Dermis microvascular lymphatic vessel endothelial cell (primary cell): ENCODE results near the gene NEUROD2. TPM values are rescaled to one million over a fixed set of nuclear protein-coding genes. Genes with fewer than 3 reads are reported as not detected.

Source experiments
- DNase-seq, 2 donors: peaks; one replicate each; pipeline versions ENCODE4 v3.0.0 to v3.0.0-alpha.2; 2010; ENCODE audit warnings: low read depth in 2 of 2
- total RNA-seq: library from RNA; depleted of rRNA; stranded (reverse); fragments of >200 nt; gene quantifications from 2 replicates; pipeline ENCODE4 v1.2.1, GENCODE V29; 2014

Gene NEUROD2
- total RNA-seq, 1 donor from 2014 or later = not detected

GRCh38 chr17:39618956-39619785 is 11.5 kb upstream of the NEUROD2 start:
- no peak for DNase-seq

GRCh38 chr17:39618246-39618913 is 10.7 kb upstream of the NEUROD2 start:
- peak in 1 of 2 donors; percentile 18 for DNase-seq

DNA sequence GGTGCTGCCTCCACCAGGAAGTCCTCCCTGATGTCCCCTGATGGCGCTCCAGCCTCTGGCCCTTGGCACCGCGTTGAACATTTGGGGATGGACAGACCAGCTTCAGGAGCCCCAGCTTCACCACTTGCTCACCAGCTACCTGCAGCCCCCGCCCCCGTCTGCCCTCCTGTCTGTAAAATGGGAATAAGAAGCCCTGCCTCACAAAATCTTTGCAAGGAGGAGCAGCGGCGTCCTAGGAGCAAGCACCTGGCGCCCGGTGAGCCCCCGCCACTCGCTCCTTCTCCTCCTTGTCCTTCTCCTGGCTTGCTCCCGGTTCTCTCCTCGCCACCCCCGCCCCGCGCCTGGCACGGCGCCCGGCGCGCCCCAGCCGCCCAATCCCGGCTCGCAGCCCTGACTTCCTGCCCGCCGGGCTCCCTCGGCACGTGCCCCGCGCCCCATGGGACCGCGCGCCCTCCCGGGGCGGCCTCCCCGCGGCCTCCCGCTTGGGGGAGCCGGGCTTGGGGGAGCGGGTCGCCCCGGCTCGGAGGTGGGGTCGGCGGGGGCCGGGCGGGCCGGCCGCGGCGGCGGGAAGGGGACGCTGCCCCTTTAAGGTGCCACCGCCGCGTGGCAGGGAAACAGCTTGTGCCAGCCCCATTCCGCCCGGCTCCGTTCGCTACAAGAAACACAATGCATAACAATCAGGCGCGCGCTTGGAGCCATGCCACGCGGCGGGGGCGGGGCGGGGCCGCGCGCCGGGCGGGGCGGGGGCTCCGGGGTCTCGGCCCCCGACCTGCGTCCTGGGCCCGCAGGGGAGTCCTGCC is 9.9 kb upstream of the NEUROD2 start:
- peak; percentile 15 to 75 for DNase-seq

DNA sequence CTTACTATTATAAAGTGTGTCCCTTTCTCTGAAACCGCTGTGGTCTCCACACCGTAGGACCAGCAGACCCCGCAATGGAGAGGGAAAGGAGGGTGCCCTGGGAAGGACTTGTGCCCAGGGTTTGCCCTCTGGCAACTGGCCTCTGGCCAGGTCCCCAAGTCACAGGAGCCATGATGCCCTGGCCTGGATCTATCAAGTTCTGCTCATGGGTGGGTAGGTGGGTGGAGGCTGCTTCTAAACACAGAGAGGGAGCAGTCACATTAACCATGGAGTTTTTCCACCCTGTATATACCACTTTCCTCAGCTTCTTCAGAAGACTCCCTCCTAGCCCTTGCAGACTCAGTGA is 9.4 kb upstream of the NEUROD2 start:
- DNase-seq = no peak

- no peak for DNase-seq
These were observed 7.7 kb upstream of the NEUROD2 start for GRCh38 chr17:39615434-39615833.

GRCh38 chr17:39614545-39615157 is 6.9 kb upstream of the NEUROD2 start:
- no peak for DNase-seq

GRCh38 chr17:39612935-39613464 is 5.3 kb upstream of the NEUROD2 start:
- DNase-seq = no peak

DNA sequence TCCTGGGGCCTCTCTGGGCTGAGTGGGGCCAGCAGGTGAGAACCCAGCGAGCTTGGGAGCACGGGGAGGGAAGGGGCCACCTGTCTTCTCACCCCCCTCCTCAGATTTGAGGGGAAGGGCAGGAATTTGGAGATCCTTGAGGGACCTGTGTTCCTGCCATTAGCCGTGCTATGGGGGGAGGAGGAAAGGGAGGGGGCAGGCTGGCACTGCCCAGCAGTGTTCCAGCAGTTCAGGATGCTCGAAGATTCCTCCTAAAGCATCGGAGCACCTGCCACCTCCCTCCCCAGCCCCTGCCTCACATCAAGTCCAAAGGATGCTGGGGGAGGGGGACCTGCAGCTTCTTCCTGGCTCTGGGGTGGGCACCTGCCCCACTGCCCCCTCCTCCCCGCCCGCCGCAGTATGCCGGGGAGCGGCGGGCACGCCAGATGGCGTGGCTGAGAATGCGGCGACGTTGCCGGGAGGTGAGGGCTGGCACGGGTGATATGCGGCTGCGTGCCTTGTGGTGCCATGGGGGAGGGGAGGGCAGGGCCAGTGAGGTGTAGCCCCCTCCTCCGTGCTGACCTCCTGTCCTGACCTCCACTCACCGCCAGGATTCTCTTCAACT is 4.7 kb upstream of the NEUROD2 start:
- DNase-seq = no peak

GRCh38 chr17:39611401-39612112 is 3.8 kb upstream of the NEUROD2 start:
- DNase-seq = no peak

DNA sequence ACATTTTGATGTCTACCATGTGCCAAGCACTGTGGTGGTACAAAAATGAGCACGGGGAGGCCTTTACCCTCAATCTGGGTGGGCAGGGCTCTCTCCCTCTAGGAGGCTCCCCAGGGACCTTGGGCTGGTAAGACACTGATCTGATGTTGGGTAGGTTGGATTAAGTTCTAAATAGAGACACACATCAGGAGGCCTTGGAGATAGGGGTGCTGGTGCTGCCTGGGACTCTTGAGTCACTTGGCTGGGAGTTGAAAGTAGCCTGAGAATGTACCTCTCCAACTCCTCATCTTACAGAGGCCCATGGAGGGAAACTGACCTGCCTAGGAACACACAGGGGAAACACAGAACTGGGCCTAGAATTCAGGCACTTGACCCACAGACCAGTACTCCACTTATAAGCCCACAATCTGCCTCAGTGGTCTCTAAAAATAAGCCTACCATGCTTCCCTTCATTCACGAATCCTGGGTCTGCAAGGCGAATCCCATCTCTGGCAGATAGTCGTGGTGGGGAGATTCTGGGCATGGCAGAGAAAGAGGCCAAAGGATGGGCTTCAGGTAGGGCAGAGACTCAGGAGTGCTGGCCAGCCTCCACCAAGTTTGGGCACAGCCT is 1.8 kb upstream of the NEUROD2 start:
- no peak for DNase-seq

- DNase-seq = no peak
These were observed 642 bp upstream of the NEUROD2 start for GRCh38 chr17:39608142-39608981.

GRCh38 chr17:39607057-39607850 is 466 bp downstream of the NEUROD2 start:
- DNase-seq = no peak

DNA sequence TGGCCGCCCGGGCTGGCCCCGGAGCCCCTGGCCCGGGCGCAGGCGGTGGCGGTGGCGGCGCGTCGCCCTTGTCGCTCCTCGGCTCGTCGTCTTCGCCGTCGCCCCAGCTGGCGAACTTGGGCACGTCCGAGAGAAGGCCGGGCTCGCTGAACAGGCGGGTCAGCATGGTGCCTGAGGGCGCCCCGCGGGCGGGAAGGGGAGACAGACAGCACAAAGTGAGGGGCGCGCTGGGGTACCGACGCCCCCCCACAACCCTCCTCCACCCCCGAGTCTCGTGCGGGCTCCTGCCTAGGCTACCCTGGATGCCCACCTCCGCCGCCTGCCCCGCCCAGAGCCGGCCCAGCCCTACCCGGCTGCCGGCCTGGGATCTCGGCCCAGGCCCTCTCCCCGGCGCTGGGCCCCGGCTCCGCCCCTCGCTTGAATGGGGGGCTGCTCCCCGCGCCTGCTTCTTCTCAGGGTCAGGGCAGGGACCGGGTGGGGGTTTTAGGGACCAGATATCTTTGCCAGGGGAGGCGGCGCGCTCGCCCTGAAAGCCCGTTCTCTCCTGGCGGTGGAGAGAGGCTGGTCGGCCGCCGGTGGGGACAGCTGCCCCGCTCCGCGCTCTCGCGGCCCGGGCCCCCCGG is 1.2 kb downstream of the NEUROD2 start:
- DNase-seq = no peak

DNA sequence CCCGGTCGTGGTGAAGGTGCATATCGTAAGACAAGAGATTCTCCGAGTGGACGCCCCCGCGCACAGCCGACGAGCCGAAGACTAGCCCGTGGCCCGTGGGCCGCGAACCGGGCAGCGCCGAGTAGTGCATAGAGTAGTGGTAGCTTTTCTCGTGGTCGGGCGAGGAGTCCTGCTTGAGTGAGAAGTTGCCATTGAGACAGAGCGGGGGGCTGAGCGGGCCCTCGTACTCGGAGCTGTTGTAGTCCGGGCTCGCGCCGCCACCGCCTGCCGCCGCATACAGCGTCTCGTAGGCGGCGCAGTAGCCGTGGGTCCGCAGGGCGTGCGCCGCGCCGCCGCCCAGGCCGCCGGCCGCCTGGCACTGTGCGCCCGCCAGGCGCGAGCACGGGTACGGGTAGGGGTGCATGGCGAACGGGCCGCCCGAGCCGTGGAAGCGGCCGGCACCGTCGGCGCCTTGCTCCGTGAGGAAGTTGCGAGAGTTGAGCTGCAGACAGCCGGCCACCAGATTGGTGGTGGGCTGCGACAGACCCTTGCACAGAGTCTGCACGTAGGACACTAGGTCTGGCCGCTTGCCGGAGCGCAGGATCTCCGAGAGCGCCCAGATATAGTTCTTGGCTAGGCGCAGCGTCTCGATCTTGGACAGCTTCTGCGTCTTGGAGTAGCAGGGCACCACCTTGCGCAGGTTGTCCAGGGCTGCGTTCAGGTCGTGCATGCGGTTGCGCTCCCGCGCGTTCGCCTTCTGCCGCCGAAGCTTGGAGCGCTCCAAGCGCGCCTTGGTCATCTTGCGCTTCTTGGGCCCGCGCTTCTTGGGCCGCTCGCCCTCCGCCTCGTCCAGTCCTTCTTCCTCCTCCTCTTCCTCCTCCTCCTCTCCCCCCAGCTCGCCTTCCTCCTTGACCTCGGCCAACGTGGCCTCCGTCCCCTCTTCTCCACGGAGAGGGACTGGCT is 2.0 kb downstream of the NEUROD2 start:
- peak in 1 of 2 donors; percentile 13 for DNase-seq

GRCh38 chr17:39604911-39605491 is 2.7 kb downstream of the NEUROD2 start:
- no peak for DNase-seq

- no peak for DNase-seq
These were observed 4.3 kb downstream of the NEUROD2 start for GRCh38 chr17:39603304-39604016.
